ENCODE results near the gene NME3.

GRCh38 chr16:1766231-1766630 is 5.1 kb downstream of the NME3 start:
- no peak for TF ChIP-seq RCOR1 (IDR thresholded peaks at IDR 0.05; ENCODE audit: insufficient replicate concordance, low read length)
- TF ChIP-seq, protein P1, sequence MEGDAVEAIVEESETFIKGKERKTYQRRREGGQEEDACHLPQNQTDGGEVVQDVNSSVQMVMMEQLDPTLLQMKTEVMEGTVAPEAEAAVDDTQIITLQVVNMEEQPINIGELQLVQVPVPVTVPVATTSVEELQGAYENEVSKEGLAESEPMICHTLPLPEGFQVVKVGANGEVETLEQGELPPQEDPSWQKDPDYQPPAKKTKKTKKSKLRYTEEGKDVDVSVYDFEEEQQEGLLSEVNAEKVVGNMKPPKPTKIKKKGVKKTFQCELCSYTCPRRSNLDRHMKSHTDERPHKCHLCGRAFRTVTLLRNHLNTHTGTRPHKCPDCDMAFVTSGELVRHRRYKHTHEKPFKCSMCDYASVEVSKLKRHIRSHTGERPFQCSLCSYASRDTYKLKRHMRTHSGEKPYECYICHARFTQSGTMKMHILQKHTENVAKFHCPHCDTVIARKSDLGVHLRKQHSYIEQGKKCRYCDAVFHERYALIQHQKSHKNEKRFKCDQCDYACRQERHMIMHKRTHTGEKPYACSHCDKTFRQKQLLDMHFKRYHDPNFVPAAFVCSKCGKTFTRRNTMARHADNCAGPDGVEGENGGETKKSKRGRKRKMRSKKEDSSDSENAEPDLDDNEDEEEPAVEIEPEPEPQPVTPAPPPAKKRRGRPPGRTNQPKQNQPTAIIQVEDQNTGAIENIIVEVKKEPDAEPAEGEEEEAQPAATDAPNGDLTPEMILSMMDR (conservative IDR thresholded peaks at IDR 0.05; ENCODE audit: low read depth, low read length) = no peak
